SK-N-SH (cell line): ENCODE data around the gene FA2H. TPM values are rescaled to one million over a fixed set of nuclear protein-coding genes. Genes with fewer than 3 reads are reported as not detected.

Experiments used
- CTCF ChIA-PET: fragments of 300-600, 350-600 bp; formaldehyde crosslinking; extraction: SDS; loops from one replicate; lab custom pipeline; 2021; lab: Yijun Ruan, JAX
- POLR2A ChIA-PET: fragments of 350-600 bp; sonication (Branson Sonifier 250); formaldehyde crosslinking; extraction: SDS; loops from one replicate; lab custom pipeline; 2020; ENCODE audit warnings: antibody characterized with exemption, inconsistent platforms; lab: Yijun Ruan, JAX
- DNase-seq: peaks from one replicate; pipeline ENCODE4 v3.0.0; 2012
- H2AFZ ChIP-seq: fragments of 200-600 bp; sonication (generic); 2 replicates; pipeline ENCODE4 v1.8.1; 2016; ENCODE audit warnings: antibody characterized with exemption, mild to moderate bottlenecking, low read depth
- H3F3A ChIP-seq: fragments of 200-600 bp; sonication (generic); replicated peaks from 2 replicates; pipeline ENCODE3; 2016; ENCODE audit warnings: antibody characterized with exemption, mild to moderate bottlenecking; ENCODE audit not compliant: insufficient read depth
- H3K27ac ChIP-seq, 2 experiments: fragments of 200-500 bp in 1 of 2; fragments of 200-600 bp in 1 of 2; sonication (Bioruptor generic) in 1 of 2; sonication (generic), shearing (Covaris generic) in 1 of 2; 2 replicates each; pipeline versions ENCODE4 v1.5.1 to v1.6.1; 2014 to 2016; ENCODE audit warnings: low read depth in 2 of 2, inconsistent platforms in 1 of 2, low read length in 1 of 2, mild to moderate bottlenecking in 1 of 2, mixed read lengths in 1 of 2
- H3K27me3 ChIP-seq: fragments of 200-600 bp; sonication (generic), shearing (Covaris generic); 2 replicates; pipeline ENCODE4 v1.6.1; 2016; ENCODE audit warnings: mixed run types; ENCODE audit not compliant: insufficient read depth
- H3K36me3 ChIP-seq, 2 experiments: fragments of 200-500 bp in 1 of 2; fragments of 200-600 bp in 1 of 2; sonication (Bioruptor generic) in 1 of 2; sonication (generic) in 1 of 2; replicated peaks in 1 of 2; 2 replicates each; pipeline versions ENCODE3 to v1.5.1; 2014 to 2016; ENCODE audit warnings: low read length in 1 of 2, mild to moderate bottlenecking in 1 of 2; ENCODE audit not compliant: insufficient read depth in 2 of 2, control insufficient read depth in 1 of 2
- H3K4me1 ChIP-seq, 2 experiments: fragments of 200-500 bp in 1 of 2; fragments of 200-600 bp in 1 of 2; sonication (Bioruptor generic) in 1 of 2; sonication (generic), shearing (Covaris generic) in 1 of 2; 2 replicates each; pipeline versions ENCODE4 v1.5.1 to v1.6.1; 2014 to 2016; ENCODE audit warnings: low read depth in 1 of 2, low read length in 1 of 2, mixed run types in 1 of 2; ENCODE audit not compliant: insufficient read depth in 2 of 2, control insufficient read depth in 1 of 2
- H3K4me2 ChIP-seq: fragments of 200-600 bp; sonication (generic), shearing (Covaris generic); 2 replicates; pipeline ENCODE4 v1.6.1; 2017; ENCODE audit warnings: mixed run types
- H3K4me3 ChIP-seq, 2 experiments: fragments of 200-500 bp in 1 of 2; fragments of 200-600 bp in 1 of 2; sonication (Bioruptor generic) in 1 of 2; sonication (generic), shearing (Covaris generic) in 1 of 2; 2 replicates each; pipeline versions ENCODE4 v1.5.1 to v1.8.1; 2014 to 2016; ENCODE audit warnings: low read depth in 2 of 2, inconsistent platforms in 1 of 2, low read length in 1 of 2, mild to moderate bottlenecking in 1 of 2, mixed read lengths in 1 of 2, moderate library complexity in 1 of 2
- H3K79me2 ChIP-seq: fragments of 200-600 bp; sonication (generic); 2 replicates; pipeline ENCODE4 v1.8.1; 2017; ENCODE audit warnings: mild to moderate bottlenecking; ENCODE audit not compliant: insufficient read depth
- H3K9ac ChIP-seq: fragments of 200-600 bp; sonication (generic); 2 replicates; pipeline ENCODE4 v1.6.1; 2017; ENCODE audit warnings: mixed run types
- H3K9me2 ChIP-seq: fragments of 200-600 bp; sonication (generic); 2 replicates; pipeline ENCODE4 v1.6.1; 2017; ENCODE audit warnings: mixed run types
- H3K9me3 ChIP-seq: fragments of 200-600 bp; sonication (generic); 2 replicates; pipeline ENCODE4 v1.6.1; 2017; ENCODE audit warnings: mixed run types, mild to moderate bottlenecking, moderate library complexity
- H4K20me1 ChIP-seq: fragments of 200-600 bp; sonication (generic); 2 replicates; pipeline ENCODE4 v1.6.1; 2017; ENCODE audit warnings: mild to moderate bottlenecking, mixed run types; ENCODE audit not compliant: insufficient read depth
- CHD2 ChIP-seq: fragments of 150-350 bp; IDR thresholded peaks from 2 replicates; pipeline ENCODE4 v1.6.1; 2018; ENCODE audit warnings: low read length; ENCODE audit not compliant: partially characterized antibody
- CTCF ChIP-seq: fragments of 200-600 bp; sonication (generic); IDR thresholded peaks from 2 replicates; pipeline ENCODE4 v1.6.1; 2017; ENCODE audit warnings: antibody characterized with exemption, mild to moderate bottlenecking, moderate library complexity
- ELF1 ChIP-seq: IDR thresholded peaks from 2 replicates; pipeline ENCODE4 v1.4.0; 2012
- EP300 ChIP-seq, 2 experiments: IDR thresholded peaks; 2 replicates each; pipeline versions ENCODE4 v1.4.0 to v1.6.1; 2012; ENCODE audit warnings: borderline replicate concordance in 1 of 2, low read depth in 1 of 2, low read length in 1 of 2
- FOSL2 ChIP-seq: IDR thresholded peaks from 2 replicates; pipeline ENCODE4 v1.4.0; 2012; ENCODE audit warnings: low read depth, mild to moderate bottlenecking, moderate library complexity, borderline replicate concordance
- GATA2 ChIP-seq: sonication (generic); formaldehyde crosslinking; IDR thresholded peaks from 2 replicates; pipeline ENCODE4 v1.5.0; 2020; ENCODE audit warnings: mild to moderate bottlenecking, missing genetic modification reagents
- IRF3 ChIP-seq: fragments of 150-350 bp; IDR thresholded peaks from 2 replicates; pipeline ENCODE4 v1.6.1; 2016; ENCODE audit warnings: mild to moderate bottlenecking, low read depth, low read length
- POLR2AphosphoS5 ChIP-seq: IDR thresholded peaks from 2 replicates; pipeline ENCODE4 v1.6.1; 2012; ENCODE audit warnings: low read depth, low read length
- RAD21 ChIP-seq: IDR thresholded peaks from 2 replicates; pipeline ENCODE4 v1.6.1; 2012; ENCODE audit warnings: mild to moderate bottlenecking, low read length
- RCOR1 ChIP-seq: fragments of 150-350 bp; IDR thresholded peaks from 2 replicates; pipeline ENCODE4 v1.6.1; 2017; ENCODE audit warnings: antibody characterized with exemption, low read length
- REST ChIP-seq: IDR thresholded peaks from 2 replicates; pipeline ENCODE4 v1.6.1; 2012; ENCODE audit warnings: mild to moderate bottlenecking, low read depth, low read length, moderate library complexity
- RFX5 ChIP-seq: IDR thresholded peaks from 2 replicates; pipeline ENCODE4 v1.6.1; 2012; ENCODE audit warnings: mild to moderate bottlenecking, improper control_type of control experiment, low read length
- RXRA ChIP-seq: IDR thresholded peaks from 2 replicates; pipeline ENCODE4 v1.4.0; 2012; ENCODE audit warnings: low read depth, mild to moderate bottlenecking, borderline replicate concordance
- SMC3 ChIP-seq: IDR thresholded peaks from 2 replicates; pipeline ENCODE4 v1.6.1; 2012; ENCODE audit warnings: low read depth, low read length, improper control_type of control experiment
- TCF12 ChIP-seq: IDR thresholded peaks from 2 replicates; pipeline ENCODE4 v1.4.0; 2012
- TEAD4 ChIP-seq: IDR thresholded peaks from 2 replicates; pipeline ENCODE4 v1.4.0; 2012; ENCODE audit warnings: mild to moderate bottlenecking, borderline replicate concordance; ENCODE audit not compliant: insufficient read depth
- USF1 ChIP-seq: IDR thresholded peaks from 2 replicates; pipeline ENCODE4 v1.4.0; 2012; ENCODE audit warnings: low read depth, borderline replicate concordance
- USF2 ChIP-seq: fragments of 150-350 bp; IDR thresholded peaks from 2 replicates; pipeline ENCODE4 v1.6.1; 2017; ENCODE audit warnings: antibody characterized with exemption, low read length, low read depth, borderline replicate concordance
- WGBS: methylation state at CpG from one replicate; pipeline ENCODE4 v1.1.6; 2017; ENCODE audit warnings: low lambda C conversion rate; 5-methylcytosine and 5-hydroxymethylcytosine counted together
- polyA plus RNA-seq, 3 experiments: library from polyadenylated mRNA; depleted of rRNA; stranded (reverse); fragments of >200 nt; gene quantifications; 2 replicates each; pipeline ENCODE4 v1.2.3, GENCODE V29; 2012

Gene FA2H
- polyA plus RNA-seq, 1 of the 3 experiments (the other 2 are of a cell fraction), result not detected

- TF ChIP-seq USF2 (no peak), RCOR1 (no peak), USF1 (no peak)
Measured at GRCh38 chr16:74713876-74714275, 60.7 kb downstream of the FA2H start (continued).

- Histone ChIP-seq H3K79me2 (no peaks in the 10 kb centered on the region), H3K27me3 (no peaks in the 10 kb centered on the region; the same call in 1 of the 2 replicates), H4K20me1 (no peaks in the 10 kb centered on the region), H3K4me1 (no peaks in the 10 kb centered on the region), H3K27ac (no peak overlapping the region), H3K4me2 (no peak overlapping the region), H3K4me3 (no peak overlapping the region), H3K9ac (no peak overlapping the region), H2AFZ (no peak overlapping the region), H3K36me3 (no peaks in the 10 kb centered on the region), H3K9me3 (no peaks in the 10 kb centered on the region), H3K9me2 (no peaks in the 10 kb centered on the region), H3F3A (no peaks in the 10 kb centered on the region)
- ChIA-PET CTCF (interaction anchor here (0.8 to 12.3 kb wide), 10 partner anchors 8 to 398 kb away, joined by 3 to 192 read pairs (median 6); partner anchors contain the start of genes FA2H and MLKL), POLR2A (no interaction called here)
- 72% methylated on average over 9 of the region's 10 CpGs for WGBS
- TF ChIP-seq RAD21 (no peak), TEAD4 (no peak), TCF12 (no peak), SMC3 (no peak), CTCF (no peak), IRF3 (no peak), RXRA (no peak), FOSL2 (no peak), CHD2 (no peak), RFX5 (no peak), GATA2 (CRISPR knock-in tag) (no peak), USF1 (no peak), EP300 (IDR thresholded peaks at IDR 0.05; ENCODE audit: borderline replicate concordance in 1 of 2, low read depth in 1 of 2, low read length in 1 of 2) (no peak), ELF1 (no peak), POLR2AphosphoS5 (no peak), REST (no peak), USF2 (no peak)
- peak; percentile 12 for DNase-seq
Measured at GRCh38 chr16:74713325-74713724, 61.3 kb downstream of the FA2H start.
